Aorta (tissue), 5 donors: ENCODE results near the gene DDIT3. TPM values are rescaled to one million over a fixed set of nuclear protein-coding genes. Genes with fewer than 3 reads are reported as not detected.
"Not testable (repeated sequence)": the region's sequence is repeated elsewhere in the genome, so short reads cannot be mapped to it uniquely, and the experiment has no call there.

Source experiments
- ATAC-seq: fragments of 200-7000 bp; cut with Tn5 transposase; one replicate; pipeline ENCODE4 v1.9.1; 2022; ENCODE audit warnings: moderate library complexity; ENCODE audit not compliant: low FRiP score
- DNase-seq, 2 donors: peaks; one replicate each; pipeline ENCODE4 v3.0.0-alpha.2; 2020
- H3K27ac ChIP-seq, 2 donors: one replicate each; pipeline ENCODE4 v1.5.1; 2013; ENCODE audit warnings: low read length in 2 of 2, mild to moderate bottlenecking in 2 of 2, moderate library complexity in 2 of 2, control low read depth in 1 of 2, inconsistent platforms in 1 of 2, low read depth in 1 of 2
- H3K27me3 ChIP-seq, 2 donors: one replicate each; pipeline ENCODE4 v1.6.1; 2013; ENCODE audit warnings: control low read depth in 1 of 2, low read length in 1 of 2, mild to moderate bottlenecking in 1 of 2, moderate library complexity in 1 of 2; ENCODE audit not compliant: insufficient read depth in 2 of 2, control insufficient read depth in 1 of 2
- H3K36me3 ChIP-seq, 2 donors: one replicate each; pipeline ENCODE4 v1.6.1; 2013; ENCODE audit warnings: control low read depth in 1 of 2, low read length in 1 of 2, mild to moderate bottlenecking in 1 of 2; ENCODE audit not compliant: insufficient read depth in 2 of 2, control insufficient read depth in 1 of 2
- H3K4me1 ChIP-seq, 2 donors: one replicate each; pipeline ENCODE4 v1.6.1; 2013; ENCODE audit warnings: low read length in 2 of 2, control low read depth in 1 of 2, mild to moderate bottlenecking in 1 of 2, moderate library complexity in 1 of 2; ENCODE audit not compliant: insufficient read depth in 2 of 2, control insufficient read depth in 1 of 2
- H3K4me3 ChIP-seq, 2 donors: one replicate each; pipeline ENCODE4 v1.5.1; 2013; ENCODE audit warnings: low read length in 2 of 2, control low read depth in 1 of 2, mild to moderate bottlenecking in 1 of 2
- H3K9me3 ChIP-seq: one replicate; pipeline ENCODE4 v1.6.1; 2013; ENCODE audit warnings: mild to moderate bottlenecking, low read length; ENCODE audit not compliant: control insufficient read depth
- WGBS, 2 donors: extraction: QIAGEN DNeasy Blood & Tissue Kit; methylation state at CpG; one replicate each; pipeline ENCODE4 v1.1.7; 2013; 5-methylcytosine and 5-hydroxymethylcytosine counted together
- intact Hi-C, 2 donors: fragments of 100-400 bp; cut with DNase I; formaldehyde crosslinking; loops; one replicate each; pipeline versions ENCODE4 v1.14.2 to v1.15.0; 2022
- long read RNA-seq, 2 donors: library from polyadenylated mRNA; unstranded; transcript quantifications; one replicate each; pipeline ENCODE4 v2.0.0, GENCODE V29; 2020 to 2021
- polyA plus RNA-seq, 2 donors: library from polyadenylated mRNA; stranded (reverse); fragments of 200-250 nt; gene quantifications; one replicate each; pipeline ENCODE4 v1.2.3, GENCODE V29; 2013
- total RNA-seq, 2 donors: library from RNA; stranded (reverse); fragmentation: NEBNext Ultra II Directional; extraction: Animal tissue kit (Norgen Biotek cat#: 25700); gene quantifications; one replicate each; pipeline ENCODE4 v1.2.1, GENCODE V29; 2021
- donor health status: healthy with polysubstance abuse.
- donor health status: Bipolar disorder and iron deficiency.
- donor health status: DM: no; HTN: no; CAD: no.
- donor health status: DM: no; HTN: no; CAD: no.
- donor health status: DM: yes; HTN: yes; CAD: no.

Gene DDIT3
- total RNA-seq (10 to 100 TPM; 24.8 to 29.0 TPM), polyA plus RNA-seq (10 to 100 TPM; 38.7 to 49.6 TPM)
- long read RNA-seq, donor 1, transcript DDIT3-201 (4 exons, 906 nt), result major isoform, 13 of 29 reads
- long read RNA-seq, donor 1, transcript DDIT3-202 (4 exons, 872 nt), result minor isoform, 5 of 29 reads
- long read RNA-seq, donor 1, partial matches to known transcripts, result 4 of 29 reads
- long read RNA-seq, donor 1, other reads (novel, unspliced or antisense), result 3 of 29 reads
- long read RNA-seq, donor 2, transcript DDIT3-201 (4 exons, 906 nt), result major isoform, 6 of 8 reads
- long read RNA-seq, donor 2, partial matches to known transcripts, result 0 of 8 reads
- long read RNA-seq, donor 2, other reads (novel, unspliced or antisense), result 0 of 8 reads

- Histone ChIP-seq H3K27ac (peak within 1 kb of the TSS; percentile 71 to 93), H3K27me3 (no peaks in the 10 kb centered on the region), H3K4me3 (peak within 1 kb of the TSS; percentile 89 to 95), H3K9me3 (no peaks in the 10 kb centered on the region), H3K4me1 (peaks cover 1 to 2% of the 10 kb centered on the region in 2 donors), H3K36me3 (peaks cover 0 to 7% of the 10 kb centered on the region in 2 donors)
- ATAC-seq, result peak; percentile 94
- intact Hi-C loops, result no loop called here
- peak; percentile 100 for DNase-seq
- WGBS, 2 donors, result 0 to 1% methylated on average over 42 to 52 of the region's 52 CpGs
Measured at GRCh38 chr12:57520053-57520818, at the start of gene DDIT3. Gene DDIT3 (minus strand): TSS chr12:57520514. CDS start chr12:57517406, 3,108 bp downstream.

GRCh38 chr12:57569858-57570257 lies 49.5 kb upstream of the DDIT3 start:
- ATAC-seq (no peak), DNase-seq (no peak)
- no peaks in the 10 kb centered on the region for H3K4me1 ChIP-seq
- H3K4me3 ChIP-seq, result no peak overlapping the region
- intact Hi-C loops, result no loop called here
- no peaks in the 10 kb centered on the region for H3K27me3 ChIP-seq
- no peaks in the 10 kb centered on the region for H3K9me3 ChIP-seq
- no peaks in the 10 kb centered on the region for H3K36me3 ChIP-seq
- 86 to 88% methylated on average over 18 of the region's 18 CpGs for WGBS, 2 donors
- no peak overlapping the region for H3K27ac ChIP-seq

GRCh38 chr12:57568838-57569237 lies 48.5 kb upstream of the DDIT3 start:
- Histone ChIP-seq H3K9me3 (no peaks in the 10 kb centered on the region), H3K4me3 (no peak overlapping the region), H3K27me3 (no peaks in the 10 kb centered on the region), H3K4me1 (no peaks in the 10 kb centered on the region), H3K27ac (no peak overlapping the region), H3K36me3 (peaks cover 0 to 2% of the 10 kb centered on the region in 2 donors)
- 69 to 74% methylated on average over 6 of the region's 6 CpGs for WGBS, 2 donors
- ATAC-seq (no peak), DNase-seq (no peak)
- intact Hi-C loops, result no loop called here

GRCh38 chr12:57564178-57564740 lies 43.9 kb upstream of the DDIT3 start:
- no peaks in the 10 kb centered on the region for H3K4me1 ChIP-seq
- ATAC-seq, result no peak
- H3K27me3 ChIP-seq, result no peaks in the 10 kb centered on the region
- intact Hi-C loops, result no loop called here
- H3K27ac ChIP-seq, result no peak overlapping the region
- H3K36me3 ChIP-seq, result peaks cover 0 to 3% of the 10 kb centered on the region in 2 donors
- H3K4me3 ChIP-seq, result no peak overlapping the region
- H3K9me3 ChIP-seq, result no peaks in the 10 kb centered on the region
- WGBS, 2 donors, result 81 to 83% methylated on average over 7 of the region's 7 CpGs
- no peak for DNase-seq

GRCh38 chr12:57563358-57563757 lies 43.0 kb upstream of the DDIT3 start:
- DNase-seq (no peak), ATAC-seq (no peak)
- Histone ChIP-seq H3K4me3 (no peak overlapping the region), H3K4me1 (no peaks in the 10 kb centered on the region), H3K36me3 (peaks cover 0 to 3% of the 10 kb centered on the region in 2 donors), H3K27ac (no peak overlapping the region), H3K27me3 (no peaks in the 10 kb centered on the region), H3K9me3 (no peaks in the 10 kb centered on the region)
- intact Hi-C loops, result no loop called here
- 39 to 41% methylated on average over 4 of the region's 4 CpGs for WGBS, 2 donors

- H3K36me3 ChIP-seq, H3K4me1 ChIP-seq, H3K27me3 ChIP-seq, H3K9me3 ChIP-seq, H3K4me3 ChIP-seq, intact Hi-C loops, H3K27ac ChIP-seq, DNase-seq, ATAC-seq: not testable (repeated sequence)
- WGBS, 2 donors, result 64% methylated on average over 1 of the region's 1 CpG
Measured at GRCh38 chr12:57561117-57561516, 40.8 kb upstream of the DDIT3 start.

- DNase-seq, result no peak
- peaks cover 0 to 3% of the 10 kb centered on the region in 2 donors for H3K36me3 ChIP-seq
- no peak overlapping the region for H3K27ac ChIP-seq
- no peak for ATAC-seq
- no peaks in the 10 kb centered on the region for H3K27me3 ChIP-seq
- H3K4me1 ChIP-seq, result no peaks in the 10 kb centered on the region
- H3K9me3 ChIP-seq, result no peaks in the 10 kb centered on the region
- WGBS, 2 donors, result 92 to 97% methylated on average over 2 of the region's 2 CpGs
- intact Hi-C loops, result no loop called here
- no peak overlapping the region for H3K4me3 ChIP-seq
Measured at GRCh38 chr12:57560516-57560915, 40.2 kb upstream of the DDIT3 start.

- no peak overlapping the region for H3K4me3 ChIP-seq
- ATAC-seq (no peak), DNase-seq (no peak)
- H3K36me3 ChIP-seq, result peaks cover 0 to 1% of the 10 kb centered on the region in 2 donors
- intact Hi-C loops, result no loop called here
- no peaks in the 10 kb centered on the region for H3K9me3 ChIP-seq
- H3K4me1 ChIP-seq, result no peaks in the 10 kb centered on the region
- H3K27me3 ChIP-seq, result no peaks in the 10 kb centered on the region
- no peak overlapping the region for H3K27ac ChIP-seq
- 89 to 92% methylated on average over 4 of the region's 4 CpGs for WGBS, 2 donors
Measured at GRCh38 chr12:57558864-57559263, 38.5 kb upstream of the DDIT3 start.
